Kidney epithelial cell (primary cell): ENCODE measurements around the gene RALBP1. TPM values are rescaled to one million over a fixed set of nuclear protein-coding genes. Genes with fewer than 3 reads are reported as not detected.

ENCODE experiments used
- DNase-seq: peaks from one replicate; pipeline ENCODE4 v3.0.0-alpha.2; 2010; ENCODE audit warnings: low read depth
- H3K27me3 ChIP-seq: 2 replicates; pipeline ENCODE4 v1.6.0; 2011; ENCODE audit warnings: low read length; ENCODE audit not compliant: control insufficient read depth, insufficient read depth
- H3K36me3 ChIP-seq: 2 replicates; pipeline ENCODE4 v1.5.1; 2011; ENCODE audit warnings: low read length; ENCODE audit not compliant: control insufficient read depth, insufficient read depth
- H3K4me3 ChIP-seq: 2 replicates; pipeline ENCODE4 v1.5.1; 2011; ENCODE audit warnings: low read depth, mild to moderate bottlenecking, control low read depth, low read length
- total RNA-seq: library from RNA; depleted of rRNA; stranded (reverse); fragments of >200 nt; gene quantifications from 2 replicates; pipeline ENCODE4 v1.2.3, GENCODE V29; 2015
- TF ChIP-seq, protein P1 (sequence below): IDR thresholded peaks from 2 replicates; pipeline ENCODE4 v1.5.1; 2011; ENCODE audit warnings: mild to moderate bottlenecking, moderate library complexity, low read length, control low read depth, inconsistent platforms; ENCODE audit not compliant: insufficient read depth, poor library complexity, severe bottlenecking

Gene RALBP1
- total RNA-seq, 1 donor from 2014 or later = 57.1 TPM

DNA sequence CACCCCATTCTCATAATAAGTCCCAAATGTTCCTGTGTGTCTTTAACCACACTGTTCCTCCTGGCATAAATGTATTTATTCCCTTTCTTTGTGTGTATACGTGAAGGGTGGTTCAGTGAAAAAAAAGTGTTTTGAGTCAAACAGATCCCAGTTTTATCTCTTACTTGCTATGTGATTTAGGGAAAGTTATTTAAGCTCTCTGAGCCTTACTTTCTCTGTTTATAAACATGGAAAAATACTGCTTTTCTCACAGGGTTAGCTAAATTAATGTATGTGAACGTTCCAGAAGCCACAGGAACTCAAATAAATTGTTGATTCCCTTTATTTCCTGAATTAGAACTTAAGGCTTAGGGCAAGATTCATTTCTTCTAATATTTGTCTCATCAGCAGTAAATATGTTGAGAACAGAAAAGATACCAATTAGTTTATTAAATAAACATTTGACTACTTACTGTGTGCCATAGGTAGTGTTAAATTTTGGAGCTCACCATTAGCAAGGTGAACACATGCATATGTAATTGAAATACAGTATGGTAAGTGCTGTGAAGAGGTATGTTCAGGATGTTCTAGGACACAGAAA, 33.2 kb downstream of the RALBP1 start:
- Histone ChIP-seq H3K27me3 (no peaks in the 10 kb centered on the region), H3K36me3 (peaks cover 1% of the 10 kb centered on the region), H3K4me3 (no peak overlapping the region)
- TF ChIP-seq, protein P1, sequence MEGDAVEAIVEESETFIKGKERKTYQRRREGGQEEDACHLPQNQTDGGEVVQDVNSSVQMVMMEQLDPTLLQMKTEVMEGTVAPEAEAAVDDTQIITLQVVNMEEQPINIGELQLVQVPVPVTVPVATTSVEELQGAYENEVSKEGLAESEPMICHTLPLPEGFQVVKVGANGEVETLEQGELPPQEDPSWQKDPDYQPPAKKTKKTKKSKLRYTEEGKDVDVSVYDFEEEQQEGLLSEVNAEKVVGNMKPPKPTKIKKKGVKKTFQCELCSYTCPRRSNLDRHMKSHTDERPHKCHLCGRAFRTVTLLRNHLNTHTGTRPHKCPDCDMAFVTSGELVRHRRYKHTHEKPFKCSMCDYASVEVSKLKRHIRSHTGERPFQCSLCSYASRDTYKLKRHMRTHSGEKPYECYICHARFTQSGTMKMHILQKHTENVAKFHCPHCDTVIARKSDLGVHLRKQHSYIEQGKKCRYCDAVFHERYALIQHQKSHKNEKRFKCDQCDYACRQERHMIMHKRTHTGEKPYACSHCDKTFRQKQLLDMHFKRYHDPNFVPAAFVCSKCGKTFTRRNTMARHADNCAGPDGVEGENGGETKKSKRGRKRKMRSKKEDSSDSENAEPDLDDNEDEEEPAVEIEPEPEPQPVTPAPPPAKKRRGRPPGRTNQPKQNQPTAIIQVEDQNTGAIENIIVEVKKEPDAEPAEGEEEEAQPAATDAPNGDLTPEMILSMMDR = no peak
- no peak for DNase-seq

DNA sequence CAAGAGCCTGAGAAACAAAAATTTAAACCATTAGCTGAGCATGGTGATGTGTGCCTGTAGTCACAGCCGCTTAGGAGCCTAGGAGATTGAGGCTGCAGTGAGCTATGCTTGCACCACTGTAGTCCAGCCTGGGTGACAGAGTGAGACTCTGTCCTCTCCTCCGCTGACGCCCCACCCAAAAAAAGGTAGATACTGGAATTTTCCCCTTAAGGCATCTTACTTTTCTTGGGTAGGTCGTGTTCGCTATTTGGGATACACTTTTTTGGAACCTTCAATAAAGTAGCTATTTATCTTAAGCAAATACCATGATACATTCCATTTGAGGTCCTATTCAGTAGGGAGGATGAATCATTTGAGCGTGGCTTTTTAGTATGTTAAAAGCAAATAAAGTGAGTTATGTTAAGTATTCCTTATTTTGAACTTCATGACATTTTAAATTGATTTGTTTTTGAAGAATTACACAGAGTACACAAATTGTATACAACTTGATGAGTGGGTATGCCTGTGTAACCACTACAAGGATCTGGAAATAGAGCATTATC, 38.7 kb downstream of the RALBP1 start:
- peaks cover 1% of the 10 kb centered on the region for H3K36me3 ChIP-seq
- no peak for DNase-seq
- TF ChIP-seq, protein P1 = no peak
- no peaks in the 10 kb centered on the region for H3K27me3 ChIP-seq
- H3K4me3 ChIP-seq = no peak overlapping the region

GRCh38 chr18:9516437-9517064, 41.2 kb downstream of the RALBP1 start:
- H3K27me3 ChIP-seq = no peaks in the 10 kb centered on the region
- no peak overlapping the region for H3K4me3 ChIP-seq
- TF ChIP-seq, protein P1 = peak; percentile 72
- peaks cover 1% of the 10 kb centered on the region for H3K36me3 ChIP-seq
- no peak for DNase-seq

GRCh38 chr18:9517869-9518268, 42.6 kb downstream of the RALBP1 start:
- TF ChIP-seq, protein P1 = no peak
- Histone ChIP-seq H3K4me3 (no peak overlapping the region), H3K36me3 (peaks cover under 1% of the 10 kb centered on the region), H3K27me3 (no peaks in the 10 kb centered on the region)
- no peak for DNase-seq

- Histone ChIP-seq H3K4me3 (no peak overlapping the region), H3K36me3 (no peaks in the 10 kb centered on the region), H3K27me3 (no peaks in the 10 kb centered on the region)
- TF ChIP-seq, protein P1 = no peak
- no peak for DNase-seq
Observed at GRCh38 chr18:9519399-9519798, 44.1 kb downstream of the RALBP1 start.
